ENCODE results near the gene NCAPD2.

DNA sequence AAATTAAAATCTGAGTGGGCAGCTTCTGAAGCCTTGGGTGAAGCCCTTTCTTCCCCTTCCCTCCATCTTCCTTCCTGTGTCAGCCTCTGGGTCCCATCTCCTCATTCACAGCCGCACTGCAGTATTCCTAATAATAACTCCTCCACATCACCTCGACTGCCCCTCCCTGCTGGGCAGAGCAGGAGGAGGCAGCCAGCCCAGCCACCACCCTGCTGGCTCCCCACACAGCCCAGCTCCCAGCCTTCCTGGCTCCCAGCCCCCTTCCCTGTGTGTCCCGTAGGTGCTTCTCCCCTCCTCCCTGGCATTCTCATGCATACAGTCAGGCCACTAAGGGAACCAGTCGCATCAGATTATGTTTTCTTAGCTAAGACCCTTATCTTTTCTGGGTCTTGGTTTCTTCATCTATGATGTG, 58.2 kb downstream of the NCAPD2 start:
- TF ChIP-seq EZH2 (IDR thresholded peaks at IDR 0.05; ENCODE audit: low read length) (no peak), CTCF (optimal IDR thresholded peaks at IDR 0.05 in 1 of 3, IDR thresholded peaks at IDR 0.05 in 1 of 3, conservative IDR thresholded peaks at IDR 0.05 in 1 of 3; ENCODE audit: extremely low read depth in 1 of 3, insufficient read depth in 2 of 3, low read length in 3 of 3) (no peak)
